ENCODE measurements around the gene PCDH17. TPM values are rescaled to one million over a fixed set of nuclear protein-coding genes. Genes with fewer than 3 reads are reported as not detected.

The PCDH17 gene
- total and polyA plus RNA-seq, 10 of the 15 experiments (the other 5 are each of a cell fraction or from before 2014, with no cell fraction given), result under 0.01 to 0.58 (median 0.07) TPM; not detected in 6

GRCh38 chr13:57612568-57612967 is 19.0 kb upstream of the PCDH17 start:
- H4K20me1 ChIP-seq (ENCODE audit: control insufficient read depth, insufficient read depth), result no peaks in the 10 kb centered on the region
- ChIA-PET CTCF (interaction anchor here (5.2 kb wide), 1 partner anchor 12 kb away, joined by 46 read pairs; no protein-coding TSS in a partner anchor), SMC1A (ENCODE audit: uncharacterized antibody, unreplicated experiment) (interaction anchor here (1.0 to 1.3 kb wide), 4 partner anchors 9 to 12 kb away, joined by 3 to 5 read pairs (median 4); no protein-coding TSS in a partner anchor), POLR2A (no interaction called here), RAD21 (ENCODE audit: unreplicated experiment) (interaction anchor here (4.0 to 5.2 kb wide), 2 partner anchors 12 to 30 kb away, joined by 28 to 31 read pairs; no protein-coding TSS in a partner anchor)
- FAIRE-seq, result no peak
- no peaks in the 10 kb centered on the region for H3K27me3 ChIP-seq (replicated peaks in 1 of 2; ENCODE audit: control insufficient read depth in 2 of 2, insufficient read depth in 2 of 2, low read length in 1 of 2)
- no peak for DNase-seq (ENCODE audit: low read depth, low spot score)
- no peak overlapping the region for H3K9ac ChIP-seq (ENCODE audit: control insufficient read depth, insufficient read depth, low read length)
- no peaks in the 10 kb centered on the region for H3K9me3 ChIP-seq (replicated peaks; ENCODE audit: control insufficient read depth, insufficient read depth, low read length)
- 0% methylated on average over 1 of the region's 1 CpG for WGBS (ENCODE audit: insufficient coverage, insufficient replicate concordance, low lambda C conversion rate, missing lambda C conversion rate)
- H2AFZ ChIP-seq (ENCODE audit: control insufficient read depth, low read depth, low read length), result no peak overlapping the region
- no peak overlapping the region for H3K4me2 ChIP-seq (ENCODE audit: control insufficient read depth, insufficient read depth)
- in situ Hi-C loops (cut with MboI) (no loop called here), intact Hi-C loops (cut with micrococcal nuclease; ENCODE audit: unreplicated experiment) (no loop called here)
- no peaks in the 10 kb centered on the region for H3K4me1 ChIP-seq (ENCODE audit: control insufficient read depth, insufficient read depth, low read length)
- no peaks in the 10 kb centered on the region for H3K36me3 ChIP-seq (ENCODE audit: control insufficient read depth in 2 of 2, insufficient read depth in 2 of 2, low read length in 1 of 2)
- no peak overlapping the region for H3K4me3 ChIP-seq
- no TSS peak for BruUV-seq (replicated peaks)
- H3K27ac ChIP-seq (ENCODE audit: control insufficient read depth, insufficient read depth), result no peak overlapping the region
- peak; percentile 71 for ATAC-seq
- H3K79me2 ChIP-seq (ENCODE audit: control insufficient read depth, insufficient read depth, low read length), result no peaks in the 10 kb centered on the region
- TF ChIP-seq HDGF (IDR thresholded peaks at IDR 0.05) (no peak), SP1 (IDR thresholded peaks at IDR 0.05; ENCODE audit: low read depth, low read length) (no peak), PML (IDR thresholded peaks at IDR 0.05; ENCODE audit: low read length) (no peak), IKZF2 (IDR thresholded peaks at IDR 0.05) (no peak), MEF2B (IDR thresholded peaks at IDR 0.05; ENCODE audit: partially characterized antibody, poor library complexity, severe bottlenecking) (peak; percentile 49), ATF3 (IDR thresholded peaks at IDR 0.05; ENCODE audit: borderline replicate concordance, extremely low read depth, low read depth, low read length) (no peak), BHLHE40 (IDR thresholded peaks at IDR 0.05; ENCODE audit: borderline replicate concordance in 1 of 2, low read depth in 2 of 2, low read length in 1 of 2) (peak in 1 of 2 experiments; percentile 30; a peak in 1 of 4 replicates), KLF5 (IDR thresholded peaks at IDR 0.05; ENCODE audit: partially characterized antibody) (no peak), PKNOX1 (IDR thresholded peaks at IDR 0.05) (peak; percentile 32; the same call in 1 of the 2 replicates), CHD4 (IDR thresholded peaks at IDR 0.05) (no peak), SUZ12 (IDR thresholded peaks at IDR 0.05; ENCODE audit: unreplicated experiment) (no peak)
- TF ChIP-seq, protein P1, sequence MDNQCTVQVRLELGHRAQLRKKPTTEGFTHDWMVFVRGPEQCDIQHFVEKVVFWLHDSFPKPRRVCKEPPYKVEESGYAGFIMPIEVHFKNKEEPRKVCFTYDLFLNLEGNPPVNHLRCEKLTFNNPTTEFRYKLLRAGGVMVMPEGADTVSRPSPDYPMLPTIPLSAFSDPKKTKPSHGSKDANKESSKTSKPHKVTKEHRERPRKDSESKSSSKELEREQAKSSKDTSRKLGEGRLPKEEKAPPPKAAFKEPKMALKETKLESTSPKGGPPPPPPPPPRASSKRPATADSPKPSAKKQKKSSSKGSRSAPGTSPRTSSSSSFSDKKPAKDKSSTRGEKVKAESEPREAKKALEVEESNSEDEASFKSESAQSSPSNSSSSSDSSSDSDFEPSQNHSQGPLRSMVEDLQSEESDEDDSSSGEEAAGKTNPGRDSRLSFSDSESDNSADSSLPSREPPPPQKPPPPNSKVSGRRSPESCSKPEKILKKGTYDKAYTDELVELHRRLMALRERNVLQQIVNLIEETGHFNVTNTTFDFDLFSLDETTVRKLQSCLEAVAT (IDR thresholded peaks at IDR 0.05), result no peak
- TF ChIP-seq, protein P2, sequence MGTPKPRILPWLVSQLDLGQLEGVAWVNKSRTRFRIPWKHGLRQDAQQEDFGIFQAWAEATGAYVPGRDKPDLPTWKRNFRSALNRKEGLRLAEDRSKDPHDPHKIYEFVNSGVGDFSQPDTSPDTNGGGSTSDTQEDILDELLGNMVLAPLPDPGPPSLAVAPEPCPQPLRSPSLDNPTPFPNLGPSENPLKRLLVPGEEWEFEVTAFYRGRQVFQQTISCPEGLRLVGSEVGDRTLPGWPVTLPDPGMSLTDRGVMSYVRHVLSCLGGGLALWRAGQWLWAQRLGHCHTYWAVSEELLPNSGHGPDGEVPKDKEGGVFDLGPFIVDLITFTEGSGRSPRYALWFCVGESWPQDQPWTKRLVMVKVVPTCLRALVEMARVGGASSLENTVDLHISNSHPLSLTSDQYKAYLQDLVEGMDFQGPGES (IDR thresholded peaks at IDR 0.05), result no peak
- TF ChIP-seq, protein P3, sequence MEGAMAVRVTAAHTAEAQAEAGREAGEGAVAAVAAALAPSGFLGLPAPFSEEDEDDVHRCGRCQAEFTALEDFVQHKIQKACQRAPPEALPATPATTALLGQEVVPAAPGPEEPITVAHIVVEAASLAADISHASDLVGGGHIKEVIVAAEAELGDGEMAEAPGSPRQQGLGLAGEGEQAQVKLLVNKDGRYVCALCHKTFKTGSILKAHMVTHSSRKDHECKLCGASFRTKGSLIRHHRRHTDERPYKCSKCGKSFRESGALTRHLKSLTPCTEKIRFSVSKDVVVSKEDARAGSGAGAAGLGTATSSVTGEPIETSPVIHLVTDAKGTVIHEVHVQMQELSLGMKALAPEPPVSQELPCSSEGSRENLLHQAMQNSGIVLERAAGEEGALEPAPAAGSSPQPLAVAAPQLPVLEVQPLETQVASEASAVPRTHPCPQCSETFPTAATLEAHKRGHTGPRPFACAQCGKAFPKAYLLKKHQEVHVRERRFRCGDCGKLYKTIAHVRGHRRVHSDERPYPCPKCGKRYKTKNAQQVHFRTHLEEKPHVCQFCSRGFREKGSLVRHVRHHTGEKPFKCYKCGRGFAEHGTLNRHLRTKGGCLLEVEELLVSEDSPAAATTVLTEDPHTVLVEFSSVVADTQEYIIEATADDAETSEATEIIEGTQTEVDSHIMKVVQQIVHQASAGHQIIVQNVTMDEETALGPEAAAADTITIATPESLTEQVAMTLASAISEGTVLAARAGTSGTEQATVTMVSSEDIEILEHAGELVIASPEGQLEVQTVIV (IDR thresholded peaks at IDR 0.05; ENCODE audit: borderline replicate concordance, partially characterized antibody), result no peak
- TF ChIP-seq, protein P4, sequence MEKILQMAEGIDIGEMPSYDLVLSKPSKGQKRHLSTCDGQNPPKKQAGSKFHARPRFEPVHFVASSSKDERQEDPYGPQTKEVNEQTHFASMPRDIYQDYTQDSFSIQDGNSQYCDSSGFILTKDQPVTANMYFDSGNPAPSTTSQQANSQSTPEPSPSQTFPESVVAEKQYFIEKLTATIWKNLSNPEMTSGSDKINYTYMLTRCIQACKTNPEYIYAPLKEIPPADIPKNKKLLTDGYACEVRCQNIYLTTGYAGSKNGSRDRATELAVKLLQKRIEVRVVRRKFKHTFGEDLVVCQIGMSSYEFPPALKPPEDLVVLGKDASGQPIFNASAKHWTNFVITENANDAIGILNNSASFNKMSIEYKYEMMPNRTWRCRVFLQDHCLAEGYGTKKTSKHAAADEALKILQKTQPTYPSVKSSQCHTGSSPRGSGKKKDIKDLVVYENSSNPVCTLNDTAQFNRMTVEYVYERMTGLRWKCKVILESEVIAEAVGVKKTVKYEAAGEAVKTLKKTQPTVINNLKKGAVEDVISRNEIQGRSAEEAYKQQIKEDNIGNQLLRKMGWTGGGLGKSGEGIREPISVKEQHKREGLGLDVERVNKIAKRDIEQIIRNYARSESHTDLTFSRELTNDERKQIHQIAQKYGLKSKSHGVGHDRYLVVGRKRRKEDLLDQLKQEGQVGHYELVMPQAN (conservative IDR thresholded peaks at IDR 0.05), result no peak

All from GM12878 (cell line).